AG10803 (cell line): Measurements from ENCODE around the gene AGAP1.

ENCODE experiments used
- DNase-seq: peaks from one replicate; pipeline ENCODE4 v3.0.0; 2010; ENCODE audit warnings: low read depth
- H3K4me3 ChIP-seq: 2 replicates; pipeline ENCODE4 v1.5.1; 2011; ENCODE audit warnings: mild to moderate bottlenecking, low read length, control low read depth
- TF ChIP-seq, protein P1 (sequence below): conservative IDR thresholded peaks from 2 replicates; pipeline ENCODE4 v1.5.1; 2011; ENCODE audit warnings: mild to moderate bottlenecking, low read length, control low read depth, inconsistent platforms

Gene AGAP1

DNA sequence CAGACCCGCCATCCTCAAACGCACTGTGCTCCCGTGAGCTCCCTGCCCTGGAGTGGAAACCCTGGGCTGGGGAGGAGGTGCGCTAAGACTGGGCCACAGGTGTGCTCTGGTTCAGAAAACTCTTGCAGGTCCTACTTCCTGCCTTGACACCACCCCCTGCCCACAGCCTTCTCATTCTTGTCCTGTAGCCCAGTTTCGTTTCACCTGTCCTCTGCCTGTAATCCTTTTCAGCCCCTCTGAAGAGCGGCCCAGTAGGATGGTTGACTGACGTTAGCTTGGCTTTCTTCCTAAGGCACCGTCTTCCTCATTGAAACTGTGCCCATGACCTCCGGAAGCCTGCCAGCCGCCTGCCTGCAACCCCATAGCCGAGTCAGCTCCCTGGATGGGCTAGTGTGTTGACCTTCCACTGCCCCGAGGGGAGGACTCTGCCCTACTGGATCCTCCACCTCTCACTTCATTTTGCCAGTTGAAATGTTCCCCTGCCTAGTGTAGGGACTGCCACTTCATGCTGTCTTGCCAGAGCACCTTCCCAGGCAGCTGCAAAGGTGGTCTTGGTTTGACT lies 116.9 kb downstream of the AGAP1 start:
- H3K4me3 ChIP-seq, result no peak overlapping the region
- TF ChIP-seq, protein P1, sequence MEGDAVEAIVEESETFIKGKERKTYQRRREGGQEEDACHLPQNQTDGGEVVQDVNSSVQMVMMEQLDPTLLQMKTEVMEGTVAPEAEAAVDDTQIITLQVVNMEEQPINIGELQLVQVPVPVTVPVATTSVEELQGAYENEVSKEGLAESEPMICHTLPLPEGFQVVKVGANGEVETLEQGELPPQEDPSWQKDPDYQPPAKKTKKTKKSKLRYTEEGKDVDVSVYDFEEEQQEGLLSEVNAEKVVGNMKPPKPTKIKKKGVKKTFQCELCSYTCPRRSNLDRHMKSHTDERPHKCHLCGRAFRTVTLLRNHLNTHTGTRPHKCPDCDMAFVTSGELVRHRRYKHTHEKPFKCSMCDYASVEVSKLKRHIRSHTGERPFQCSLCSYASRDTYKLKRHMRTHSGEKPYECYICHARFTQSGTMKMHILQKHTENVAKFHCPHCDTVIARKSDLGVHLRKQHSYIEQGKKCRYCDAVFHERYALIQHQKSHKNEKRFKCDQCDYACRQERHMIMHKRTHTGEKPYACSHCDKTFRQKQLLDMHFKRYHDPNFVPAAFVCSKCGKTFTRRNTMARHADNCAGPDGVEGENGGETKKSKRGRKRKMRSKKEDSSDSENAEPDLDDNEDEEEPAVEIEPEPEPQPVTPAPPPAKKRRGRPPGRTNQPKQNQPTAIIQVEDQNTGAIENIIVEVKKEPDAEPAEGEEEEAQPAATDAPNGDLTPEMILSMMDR, result no peak
- no peak for DNase-seq

DNA sequence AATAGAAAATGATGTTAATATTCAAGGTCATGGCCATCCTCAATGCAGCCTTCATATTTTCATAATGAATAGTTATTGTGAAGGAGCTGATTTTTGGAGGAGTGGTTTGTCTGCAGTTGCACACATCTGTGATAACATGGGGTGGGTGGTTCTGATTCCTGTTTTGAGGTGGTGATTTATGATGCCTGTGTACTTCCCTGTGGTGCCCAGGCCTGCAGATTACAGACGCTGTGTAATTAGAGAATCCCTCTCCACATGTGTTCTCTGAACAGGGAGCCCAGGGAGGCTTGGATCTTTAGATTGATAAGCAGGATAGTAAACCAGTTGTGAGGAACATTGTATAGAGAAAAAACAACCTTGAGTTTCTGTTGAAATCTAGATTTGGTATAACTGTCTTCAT lies 117.5 kb downstream of the AGAP1 start:
- no peak for DNase-seq
- TF ChIP-seq, protein P1, result no peak
- H3K4me3 ChIP-seq, result no peak overlapping the region

DNA sequence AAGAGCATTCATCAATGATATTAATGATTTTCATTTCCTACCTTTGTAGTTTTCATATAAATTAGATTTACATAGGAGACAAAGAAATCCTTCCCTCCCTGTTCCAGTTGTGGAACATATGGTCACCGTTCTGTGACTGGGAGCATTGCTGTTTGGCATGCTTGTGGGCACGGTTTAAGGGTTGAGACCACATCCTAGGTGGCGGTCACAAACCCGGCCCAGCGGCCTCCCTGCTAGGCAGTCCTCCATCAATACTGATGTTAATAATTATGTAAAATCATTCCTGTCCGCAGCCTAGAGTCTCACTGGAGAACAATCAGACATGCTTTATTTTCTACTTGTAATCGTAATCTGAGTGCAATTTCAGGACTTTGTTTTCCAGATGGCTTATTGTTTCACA lies 117.9 kb downstream of the AGAP1 start:
- H3K4me3 ChIP-seq, result no peak overlapping the region
- TF ChIP-seq, protein P1, result no peak
- DNase-seq, result peak; percentile 38

DNA sequence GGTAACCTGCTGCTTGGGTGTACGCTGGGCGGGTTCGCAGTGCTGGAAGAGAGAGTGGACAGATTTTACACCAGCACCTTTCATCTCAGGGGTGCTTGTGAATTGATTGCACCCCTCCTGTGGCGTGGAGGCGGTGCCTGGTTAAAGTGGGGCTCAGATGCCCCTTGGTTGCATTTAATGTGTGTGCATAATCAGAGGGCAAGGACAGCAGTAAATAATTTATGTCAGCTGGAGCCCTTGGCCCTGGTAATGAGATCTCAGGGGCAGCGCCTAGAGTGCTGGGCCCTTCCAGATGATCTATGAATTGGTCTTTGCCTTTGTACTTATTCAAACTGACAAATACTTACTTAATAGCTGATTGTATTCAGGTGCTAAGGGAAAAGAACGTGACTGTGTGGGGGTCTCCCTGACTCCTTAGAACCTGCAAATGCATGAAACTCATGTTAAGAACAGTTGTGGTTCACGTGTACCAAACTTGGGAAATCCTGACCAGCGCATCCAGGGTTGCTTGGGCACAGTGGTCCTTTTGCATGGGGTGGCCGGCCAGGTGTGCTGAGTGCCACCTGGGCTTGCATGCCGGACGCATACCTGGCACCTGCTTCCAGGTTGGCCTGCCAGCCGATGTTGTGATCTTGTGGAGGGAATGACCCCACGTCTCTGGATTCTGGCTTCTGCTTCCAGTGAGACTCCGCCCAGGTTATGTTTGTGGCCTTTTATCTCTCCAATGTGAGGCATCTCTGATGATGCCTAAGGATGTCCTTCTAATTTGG lies 118.5 kb downstream of the AGAP1 start:
- no peak for DNase-seq
- TF ChIP-seq, protein P1, result no peak
- no peak overlapping the region for H3K4me3 ChIP-seq

DNA sequence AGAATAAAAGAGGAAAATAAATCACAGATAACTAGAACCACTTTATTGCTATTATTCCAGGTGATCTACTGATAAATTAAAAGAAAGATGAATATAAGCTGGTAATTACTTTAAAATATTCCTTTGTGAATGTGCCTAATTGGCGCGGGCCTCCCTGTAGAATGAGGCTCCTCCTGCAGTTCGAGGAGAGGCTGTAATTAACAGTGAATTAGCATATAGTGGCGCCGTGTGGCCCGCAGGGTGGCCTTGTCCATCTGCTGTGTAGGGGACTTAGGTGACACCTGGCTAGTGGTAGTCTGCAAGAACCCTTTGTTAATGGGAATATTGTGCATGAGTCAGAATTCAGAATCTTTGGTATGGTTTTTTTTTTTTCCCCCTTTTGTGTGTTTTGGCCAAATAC lies 119.8 kb downstream of the AGAP1 start:
- H3K4me3 ChIP-seq, result no peak overlapping the region
- DNase-seq, result no peak
- TF ChIP-seq, protein P1, result no peak

DNA sequence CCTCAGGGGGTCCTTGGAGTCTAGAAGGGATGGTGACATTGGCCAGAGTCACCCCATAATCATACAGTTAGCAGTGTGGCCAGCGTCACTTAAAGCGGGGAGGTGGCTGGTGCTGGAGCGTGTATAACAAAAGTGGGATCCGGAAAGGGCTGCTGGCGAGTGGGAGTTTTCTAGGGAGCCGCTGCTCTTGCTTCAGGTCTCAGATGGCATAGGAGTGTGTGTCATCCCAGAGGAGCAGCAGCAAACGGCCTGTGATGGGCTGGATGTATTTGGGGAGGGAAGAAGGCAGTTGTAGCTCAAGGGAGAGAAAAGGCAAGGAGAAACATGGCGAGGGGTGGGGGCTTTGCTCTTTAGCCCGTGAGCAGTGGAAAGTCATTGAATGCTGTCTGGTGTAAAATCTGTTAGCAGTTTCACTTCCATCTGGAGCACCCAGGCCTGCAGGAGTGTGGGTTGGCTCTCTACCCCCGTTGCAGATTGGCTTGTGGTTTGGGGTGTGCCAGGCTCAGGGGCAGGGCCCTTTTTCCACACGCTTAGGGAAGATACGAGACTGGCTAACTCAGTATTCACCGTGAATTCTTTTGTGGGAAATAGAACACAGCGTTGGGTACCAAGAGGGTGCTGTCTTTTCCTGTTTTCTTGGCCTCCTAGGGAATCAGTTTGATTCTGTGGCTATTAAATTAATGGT lies 120.5 kb downstream of the AGAP1 start:
- TF ChIP-seq, protein P1, result no peak
- H3K4me3 ChIP-seq, result peak overlapping the region; percentile 10; the same call in 1 of the 2 replicates
- DNase-seq, result peak; percentile 69
